Fibroblast of lung (primary cell): ENCODE data around the gene TUBG2.

Experiments used
- CTCF ChIP-seq, 2 donors: IDR thresholded peaks in 1 of 2; conservative IDR thresholded peaks in 1 of 2; 1 replicate in 1 of 2; 2 replicates in 1 of 2; pipeline ENCODE4 v1.5.1; 2011 to 2012; ENCODE audit warnings: low read length in 2 of 2, control low read depth in 1 of 2, inconsistent platforms in 1 of 2, low read depth in 1 of 2, mild to moderate bottlenecking in 1 of 2
- EZH2 ChIP-seq: IDR thresholded peaks from 2 replicates; pipeline ENCODE4 v1.5.1; 2012; ENCODE audit warnings: low read length, control low read depth, mild to moderate bottlenecking; ENCODE audit errors: missing control alignments

GRCh38 chr17:42673885-42674754, 15.0 kb downstream of the TUBG2 start:
- peak; percentile 52 to 65 for TF ChIP-seq CTCF (conservative IDR thresholded peaks at IDR 0.05 in 1 of 2, IDR thresholded peaks at IDR 0.05 in 1 of 2; ENCODE audit: low read depth in 1 of 2, low read length in 2 of 2)
- TF ChIP-seq EZH2, result no peak
